Left ventricle myocardium inferior (tissue), 1 donor: Measurements from ENCODE around the gene PELO. TPM values are rescaled to one million over a fixed set of nuclear protein-coding genes. Genes with fewer than 3 reads are reported as not detected.

ENCODE experiments used
- DNase-seq: peaks from one replicate; pipeline ENCODE4 v3.0.0-alpha.2; 2020
- H3K27ac ChIP-seq: fragments of 200-600 bp; replicated peaks from 2 replicates; pipeline ENCODE4 v1.8.0; 2021
- H3K27me3 ChIP-seq: fragments of 200-600 bp; 2 replicates; pipeline ENCODE4 v1.8.0; 2021; ENCODE audit warnings: low read depth
- H3K36me3 ChIP-seq: fragments of 200-600 bp; 2 replicates; pipeline ENCODE4 v1.8.0; 2021
- H3K4me1 ChIP-seq: fragments of 200-600 bp; 2 replicates; pipeline ENCODE4 v1.8.0; 2021
- H3K4me3 ChIP-seq: fragments of 200-600 bp; 2 replicates; pipeline ENCODE4 v1.8.0; 2021; ENCODE audit warnings: mild to moderate bottlenecking, moderate library complexity
- H3K9me3 ChIP-seq: fragments of 200-600 bp; replicated peaks from 2 replicates; pipeline ENCODE4 v1.8.0; 2021
- intact Hi-C: fragments of 100-400 bp; cut with micrococcal nuclease; formaldehyde crosslinking; loops from one replicate; pipeline ENCODE4 v1.11.0; 2022
- total RNA-seq: library from RNA; stranded (reverse); fragmentation: NEBNext Ultra II Directional; extraction: Animal tissue kit (Norgen Biotek cat#: 25700); gene quantifications from one replicate; pipeline ENCODE4 v1.2.1, GENCODE V29; 2021
- TF ChIP-seq, protein P1 (sequence below): fragments of 200-600 bp; IDR thresholded peaks from 2 replicates; pipeline ENCODE4 v1.8.0; 2021; ENCODE audit warnings: antibody characterized with exemption, mild to moderate bottlenecking, borderline replicate concordance
- donor health status: DM: no; HTN: yes; CAD: no; lungs with severe emphysema.

PELO gene
- total RNA-seq, 1 donor from 2014 or later: 19.7 TPM

DNA sequence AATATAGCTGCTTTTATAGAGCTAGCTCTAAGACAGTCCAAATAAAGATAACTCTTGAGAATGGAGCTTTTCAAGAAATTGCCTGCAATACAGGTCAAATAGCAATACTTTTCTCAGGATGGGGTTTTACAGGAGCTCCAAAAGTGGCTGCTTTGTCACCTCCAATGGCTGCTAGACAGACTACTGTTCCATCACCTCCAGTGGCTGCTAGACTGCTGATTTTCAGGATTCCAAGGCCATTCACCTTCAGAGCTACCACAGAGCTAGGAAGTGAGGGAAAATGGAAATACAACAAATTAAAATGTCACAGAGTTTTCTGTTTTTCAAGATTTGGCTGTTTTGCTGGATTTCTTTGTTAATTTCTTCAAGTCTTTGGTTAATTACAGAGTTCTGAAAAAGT, 8.5 kb upstream of the PELO start:
- Histone ChIP-seq H3K27me3 (no peaks in the 10 kb centered on the region), H3K36me3 (no peaks in the 10 kb centered on the region), H3K27ac (no peak overlapping the region), H3K9me3 (no peaks in the 10 kb centered on the region), H3K4me3 (no peak overlapping the region), H3K4me1 (peaks cover 23% of the 10 kb centered on the region)
- TF ChIP-seq, protein P1, sequence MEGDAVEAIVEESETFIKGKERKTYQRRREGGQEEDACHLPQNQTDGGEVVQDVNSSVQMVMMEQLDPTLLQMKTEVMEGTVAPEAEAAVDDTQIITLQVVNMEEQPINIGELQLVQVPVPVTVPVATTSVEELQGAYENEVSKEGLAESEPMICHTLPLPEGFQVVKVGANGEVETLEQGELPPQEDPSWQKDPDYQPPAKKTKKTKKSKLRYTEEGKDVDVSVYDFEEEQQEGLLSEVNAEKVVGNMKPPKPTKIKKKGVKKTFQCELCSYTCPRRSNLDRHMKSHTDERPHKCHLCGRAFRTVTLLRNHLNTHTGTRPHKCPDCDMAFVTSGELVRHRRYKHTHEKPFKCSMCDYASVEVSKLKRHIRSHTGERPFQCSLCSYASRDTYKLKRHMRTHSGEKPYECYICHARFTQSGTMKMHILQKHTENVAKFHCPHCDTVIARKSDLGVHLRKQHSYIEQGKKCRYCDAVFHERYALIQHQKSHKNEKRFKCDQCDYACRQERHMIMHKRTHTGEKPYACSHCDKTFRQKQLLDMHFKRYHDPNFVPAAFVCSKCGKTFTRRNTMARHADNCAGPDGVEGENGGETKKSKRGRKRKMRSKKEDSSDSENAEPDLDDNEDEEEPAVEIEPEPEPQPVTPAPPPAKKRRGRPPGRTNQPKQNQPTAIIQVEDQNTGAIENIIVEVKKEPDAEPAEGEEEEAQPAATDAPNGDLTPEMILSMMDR: no peak
- DNase-seq: no peak
- intact Hi-C loops: no loop called here

DNA sequence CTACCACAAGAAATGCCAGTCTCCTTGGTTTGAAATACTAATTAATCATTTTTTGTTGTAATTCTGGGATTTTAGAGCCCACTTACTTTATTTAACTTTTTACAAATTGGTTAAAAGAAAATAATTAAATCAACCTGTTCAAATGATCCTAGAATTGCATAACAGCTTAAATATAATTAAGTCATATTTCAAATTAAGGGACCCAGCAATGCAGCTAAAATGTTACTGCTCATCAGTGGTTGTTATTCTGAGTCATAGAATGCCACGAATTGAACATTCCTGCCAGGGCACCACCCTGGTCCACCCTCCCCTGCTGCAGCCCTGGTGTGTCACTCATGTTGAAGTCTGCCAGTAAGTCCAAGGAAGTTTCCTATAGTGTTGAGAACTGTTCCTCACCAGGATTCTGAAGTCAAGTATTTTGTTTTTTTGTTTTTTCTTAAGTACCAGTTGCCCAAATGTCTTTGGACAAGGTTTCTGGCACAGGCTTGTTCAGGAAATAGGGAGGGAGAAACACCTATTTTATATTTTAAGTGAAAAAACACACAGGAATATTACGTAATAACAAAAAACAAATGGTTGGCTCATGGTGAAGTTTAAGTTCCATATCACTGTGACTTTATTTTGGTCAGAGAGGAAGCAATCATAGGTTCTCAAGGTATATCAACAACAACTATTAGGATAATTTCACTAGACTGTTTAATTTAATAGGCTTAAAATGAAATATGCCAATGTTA, 4.3 kb upstream of the PELO start:
- peak overlapping the region; percentile 75 for H3K27ac ChIP-seq
- DNase-seq: no peak
- no peaks in the 10 kb centered on the region for H3K36me3 ChIP-seq
- peaks cover 33% of the 10 kb centered on the region for H3K4me1 ChIP-seq
- intact Hi-C loops: loop anchor here (10.0 kb wide), 1 partner anchor 79 kb away; no protein-coding TSS in a partner anchor
- TF ChIP-seq, protein P1: no peak
- no peaks in the 10 kb centered on the region for H3K27me3 ChIP-seq
- no peak overlapping the region for H3K4me3 ChIP-seq
- H3K9me3 ChIP-seq: no peaks in the 10 kb centered on the region

GRCh38 chr5:52784737-52785136, 3.0 kb upstream of the PELO start:
- no peaks in the 10 kb centered on the region for H3K27me3 ChIP-seq
- H3K36me3 ChIP-seq: no peaks in the 10 kb centered on the region
- H3K4me1 ChIP-seq: peaks cover 37% of the 10 kb centered on the region
- intact Hi-C loops: loop anchor here (5.0 to 10.0 kb wide), 2 partner anchors 80 to 133 kb away; no protein-coding TSS in a partner anchor
- TF ChIP-seq, protein P1: no peak
- H3K4me3 ChIP-seq: no peak overlapping the region
- H3K27ac ChIP-seq: peak overlapping the region; percentile 75
- DNase-seq: no peak
- no peaks in the 10 kb centered on the region for H3K9me3 ChIP-seq

- TF ChIP-seq, protein P1: no peak
- H3K27ac ChIP-seq: peak overlapping the region; percentile 91
- intact Hi-C loops: loop anchor here (5.0 to 10.0 kb wide), 2 partner anchors 82 to 131 kb away; no protein-coding TSS in a partner anchor
- peaks cover 46% of the 10 kb centered on the region for H3K4me1 ChIP-seq
- peak overlapping the region; percentile 75 for H3K4me3 ChIP-seq
- no peaks in the 10 kb centered on the region for H3K9me3 ChIP-seq
- no peak for DNase-seq
- no peaks in the 10 kb centered on the region for H3K36me3 ChIP-seq
- no peaks in the 10 kb centered on the region for H3K27me3 ChIP-seq
Measured at GRCh38 chr5:52786391-52786790, 1.3 kb upstream of the PELO start.

- H3K4me1 ChIP-seq: peaks cover 47% of the 10 kb centered on the region
- H3K27ac ChIP-seq: peak overlapping the region; percentile 91
- DNase-seq: no peak
- H3K36me3 ChIP-seq: no peaks in the 10 kb centered on the region
- peak overlapping the region; percentile 75 for H3K4me3 ChIP-seq
- intact Hi-C loops: loop anchor here (5.0 to 10.0 kb wide), 2 partner anchors 82 to 130 kb away; no protein-coding TSS in a partner anchor
- no peaks in the 10 kb centered on the region for H3K9me3 ChIP-seq
- TF ChIP-seq, protein P1: peak; percentile 46
- no peaks in the 10 kb centered on the region for H3K27me3 ChIP-seq
Measured at GRCh38 chr5:52786949-52787599, 642 bp upstream of the PELO start.
